ENCODE data around the gene ZBTB12. TPM values are rescaled to one million over a fixed set of nuclear protein-coding genes. Genes with fewer than 3 reads are reported as not detected.

ZBTB12 gene
- total and polyA plus RNA-seq, 2 of the 13 experiments (the other 11 are each of a cell fraction or from before 2014, with no cell fraction given): 4.8 to 6.0 TPM

DNA sequence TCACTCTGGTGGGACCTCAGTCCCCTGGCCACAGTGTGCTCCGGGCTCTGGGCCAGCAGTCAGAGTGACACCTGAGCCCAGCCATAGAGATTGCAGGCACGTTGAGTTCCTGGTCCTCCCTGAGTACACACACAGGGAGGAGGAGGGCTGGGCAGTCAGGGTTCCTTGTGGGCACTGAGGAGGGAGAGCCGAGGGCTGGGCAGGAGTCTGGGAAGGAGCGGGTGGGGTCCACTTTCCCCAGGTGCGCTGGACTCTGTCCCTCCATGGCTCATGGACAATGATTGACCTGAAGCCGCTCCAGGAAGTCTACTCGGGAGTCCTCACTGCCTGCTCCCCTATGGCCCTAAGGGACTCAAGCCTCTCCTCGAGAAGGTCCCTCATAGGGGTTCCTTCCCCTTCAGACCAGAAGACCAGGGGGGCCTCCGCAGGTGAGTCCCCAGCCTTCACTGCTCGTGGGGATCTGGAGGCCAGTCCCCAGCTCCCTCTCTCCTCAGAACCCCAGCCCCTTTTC, 24.2 kb downstream of the ZBTB12 start (continued):
- TF ChIP-seq ZNF546 (CRISPR knock-in tag; conservative IDR thresholded peaks at IDR 0.05) (no peak), CBX5 (CRISPR knock-in tag; IDR thresholded peaks at IDR 0.05; ENCODE audit: borderline replicate concordance) (peak; percentile 55; the same call in 1 of the 2 replicates), RAD21 (CRISPR knock-in tag; IDR thresholded peaks at IDR 0.05) (0 out of 2 replicates have a peak, but pooled peaks have one; percentile 17), KAT8 (CRISPR knock-in tag; IDR thresholded peaks at IDR 0.05) (0 out of 2 replicates have a peak, but pooled peaks have one; percentile 41), CREB1 (IDR thresholded peaks at IDR 0.05) (no peak), CREB1 (CRISPR knock-in tag; IDR thresholded peaks at IDR 0.05) (no peak), CBX2 (IDR thresholded peaks at IDR 0.05; ENCODE audit: low read depth, low read length) (no peak), CBX2 (CRISPR knock-in tag; IDR thresholded peaks at IDR 0.05; ENCODE audit: low read depth) (no peak), POLR2A (IDR thresholded peaks at IDR 0.05; ENCODE audit: insufficient read depth in 1 of 2, low read depth in 2 of 2, low read length in 2 of 2) (peak in 1 of 2 experiments; percentile 53; a peak in 2 of 4 replicates), ERF (CRISPR knock-in tag; IDR thresholded peaks at IDR 0.05) (peak; percentile 68; the same call in 1 of the 2 replicates), IKZF4 (CRISPR knock-in tag; IDR thresholded peaks at IDR 0.05; ENCODE audit: borderline replicate concordance, low read depth, not compliant biosample characterization) (no peak), ZNF292 (CRISPR knock-in tag; IDR thresholded peaks at IDR 0.05; ENCODE audit: borderline replicate concordance, low read depth) (no peak; the same call in 1 of the 2 replicates), ZNF75D (CRISPR knock-in tag; IDR thresholded peaks at IDR 0.05; ENCODE audit: borderline replicate concordance) (no peak), RCOR2 (CRISPR knock-in tag; IDR thresholded peaks at IDR 0.05) (0 out of 2 replicates have a peak, but pooled peaks have one; percentile 19), NAIF1 (CRISPR knock-in tag; IDR thresholded peaks at IDR 0.05; ENCODE audit: borderline replicate concordance) (no peak), SNAI1 (CRISPR knock-in tag; IDR thresholded peaks at IDR 0.05; ENCODE audit: borderline replicate concordance) (no peak), ZNF3 (CRISPR knock-in tag; IDR thresholded peaks at IDR 0.05) (no peak), FOSL1 (CRISPR knock-in tag; IDR thresholded peaks at IDR 0.05; ENCODE audit: borderline replicate concordance) (no peak), ARID2 (CRISPR knock-in tag; IDR thresholded peaks at IDR 0.05; ENCODE audit: borderline replicate concordance) (no peak), TEAD3 (CRISPR knock-in tag; optimal IDR thresholded peaks at IDR 0.05; ENCODE audit: borderline replicate concordance) (no peak), TAF1 (CRISPR knock-in tag; IDR thresholded peaks at IDR 0.05) (peak; percentile 43; the same call in 1 of the 2 replicates), ZBTB42 (CRISPR knock-in tag; IDR thresholded peaks at IDR 0.05) (no peak), ZFAT (CRISPR knock-in tag; conservative IDR thresholded peaks at IDR 0.05) (no peak), TRIM24 (CRISPR knock-in tag; IDR thresholded peaks at IDR 0.05) (no peak), YEATS2 (CRISPR knock-in tag; IDR thresholded peaks at IDR 0.05; ENCODE audit: borderline replicate concordance) (peak; percentile 48; the same call in 1 of the 2 replicates), ZNF160 (CRISPR knock-in tag; IDR thresholded peaks at IDR 0.05) (no peak), MAFK (conservative IDR thresholded peaks at IDR 0.05 in 1 of 2, IDR thresholded peaks at IDR 0.05 in 1 of 2; ENCODE audit: low read length in 2 of 2) (no peak), GATAD1 (CRISPR knock-in tag; IDR thresholded peaks at IDR 0.05) (peak; percentile 52; the same call in 1 of the 2 replicates)
- TF ChIP-seq, protein P1, sequence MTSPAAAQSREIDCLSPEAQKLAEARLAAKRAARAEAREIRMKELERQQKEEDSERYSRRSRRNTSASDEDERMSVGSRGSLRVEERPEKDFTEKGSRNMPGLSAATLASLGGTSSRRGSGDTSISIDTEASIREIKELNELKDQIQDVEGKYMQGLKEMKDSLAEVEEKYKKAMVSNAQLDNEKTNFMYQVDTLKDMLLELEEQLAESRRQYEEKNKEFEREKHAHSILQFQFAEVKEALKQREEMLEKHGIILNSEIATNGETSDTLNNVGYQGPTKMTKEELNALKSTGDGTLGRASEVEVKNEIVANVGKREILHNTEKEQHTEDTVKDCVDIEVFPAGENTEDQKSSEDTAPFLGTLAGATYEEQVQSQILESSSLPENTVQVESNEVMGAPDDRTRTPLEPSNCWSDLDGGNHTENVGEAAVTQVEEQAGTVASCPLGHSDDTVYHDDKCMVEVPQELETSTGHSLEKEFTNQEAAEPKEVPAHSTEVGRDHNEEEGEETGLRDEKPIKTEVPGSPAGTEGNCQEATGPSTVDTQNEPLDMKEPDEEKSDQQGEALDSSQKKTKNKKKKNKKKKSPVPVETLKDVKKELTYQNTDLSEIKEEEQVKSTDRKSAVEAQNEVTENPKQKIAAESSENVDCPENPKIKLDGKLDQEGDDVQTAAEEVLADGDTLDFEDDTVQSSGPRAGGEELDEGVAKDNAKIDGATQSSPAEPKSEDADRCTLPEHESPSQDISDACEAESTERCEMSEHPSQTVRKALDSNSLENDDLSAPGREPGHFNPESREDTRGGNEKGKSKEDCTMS (CRISPR knock-in tag; conservative IDR thresholded peaks at IDR 0.05): no peak
- TF ChIP-seq, protein P2, sequence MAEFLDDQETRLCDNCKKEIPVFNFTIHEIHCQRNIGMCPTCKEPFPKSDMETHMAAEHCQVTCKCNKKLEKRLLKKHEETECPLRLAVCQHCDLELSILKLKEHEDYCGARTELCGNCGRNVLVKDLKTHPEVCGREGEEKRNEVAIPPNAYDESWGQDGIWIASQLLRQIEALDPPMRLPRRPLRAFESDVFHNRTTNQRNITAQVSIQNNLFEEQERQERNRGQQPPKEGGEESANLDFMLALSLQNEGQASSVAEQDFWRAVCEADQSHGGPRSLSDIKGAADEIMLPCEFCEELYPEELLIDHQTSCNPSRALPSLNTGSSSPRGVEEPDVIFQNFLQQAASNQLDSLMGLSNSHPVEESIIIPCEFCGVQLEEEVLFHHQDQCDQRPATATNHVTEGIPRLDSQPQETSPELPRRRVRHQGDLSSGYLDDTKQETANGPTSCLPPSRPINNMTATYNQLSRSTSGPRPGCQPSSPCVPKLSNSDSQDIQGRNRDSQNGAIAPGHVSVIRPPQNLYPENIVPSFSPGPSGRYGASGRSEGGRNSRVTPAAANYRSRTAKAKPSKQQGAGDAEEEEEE (CRISPR knock-in tag; IDR thresholded peaks at IDR 0.05; ENCODE audit: borderline replicate concordance): no peak

All from HepG2 (cell line).